ENCODE data around the gene TMEM126A.
A peak's percentile ranks its signal among the peaks of the same experiment; 100 is the strongest.

TMEM126A gene

DNA sequence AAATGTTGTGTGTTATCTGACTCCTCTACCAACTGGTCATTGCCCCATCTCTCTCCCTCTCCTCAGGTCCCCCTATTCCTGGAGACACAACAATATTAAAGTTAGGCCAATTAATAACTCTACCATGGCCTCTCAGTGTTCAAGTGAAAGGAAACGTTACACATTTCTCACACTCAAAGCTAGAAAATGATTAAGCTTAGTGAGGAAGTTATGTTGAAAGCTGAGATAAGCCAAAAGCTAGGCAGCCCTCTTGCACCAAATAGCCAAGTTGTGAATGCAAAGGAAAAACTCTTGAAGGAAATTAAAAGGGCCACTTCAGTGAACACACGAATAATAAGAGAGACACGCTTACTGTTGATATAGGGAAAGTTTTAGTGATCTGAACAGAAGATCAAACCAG lies 27.5 kb upstream of the TMEM126A start:
- TF ChIP-seq, protein P1, sequence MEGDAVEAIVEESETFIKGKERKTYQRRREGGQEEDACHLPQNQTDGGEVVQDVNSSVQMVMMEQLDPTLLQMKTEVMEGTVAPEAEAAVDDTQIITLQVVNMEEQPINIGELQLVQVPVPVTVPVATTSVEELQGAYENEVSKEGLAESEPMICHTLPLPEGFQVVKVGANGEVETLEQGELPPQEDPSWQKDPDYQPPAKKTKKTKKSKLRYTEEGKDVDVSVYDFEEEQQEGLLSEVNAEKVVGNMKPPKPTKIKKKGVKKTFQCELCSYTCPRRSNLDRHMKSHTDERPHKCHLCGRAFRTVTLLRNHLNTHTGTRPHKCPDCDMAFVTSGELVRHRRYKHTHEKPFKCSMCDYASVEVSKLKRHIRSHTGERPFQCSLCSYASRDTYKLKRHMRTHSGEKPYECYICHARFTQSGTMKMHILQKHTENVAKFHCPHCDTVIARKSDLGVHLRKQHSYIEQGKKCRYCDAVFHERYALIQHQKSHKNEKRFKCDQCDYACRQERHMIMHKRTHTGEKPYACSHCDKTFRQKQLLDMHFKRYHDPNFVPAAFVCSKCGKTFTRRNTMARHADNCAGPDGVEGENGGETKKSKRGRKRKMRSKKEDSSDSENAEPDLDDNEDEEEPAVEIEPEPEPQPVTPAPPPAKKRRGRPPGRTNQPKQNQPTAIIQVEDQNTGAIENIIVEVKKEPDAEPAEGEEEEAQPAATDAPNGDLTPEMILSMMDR (IDR thresholded peaks at IDR 0.05; ENCODE audit: insufficient read depth, missing control alignments) = no peak
- FAIRE-seq = no peak
- no peak for DNase-seq (ENCODE audit: insufficient read length, low spot score)

DNA sequence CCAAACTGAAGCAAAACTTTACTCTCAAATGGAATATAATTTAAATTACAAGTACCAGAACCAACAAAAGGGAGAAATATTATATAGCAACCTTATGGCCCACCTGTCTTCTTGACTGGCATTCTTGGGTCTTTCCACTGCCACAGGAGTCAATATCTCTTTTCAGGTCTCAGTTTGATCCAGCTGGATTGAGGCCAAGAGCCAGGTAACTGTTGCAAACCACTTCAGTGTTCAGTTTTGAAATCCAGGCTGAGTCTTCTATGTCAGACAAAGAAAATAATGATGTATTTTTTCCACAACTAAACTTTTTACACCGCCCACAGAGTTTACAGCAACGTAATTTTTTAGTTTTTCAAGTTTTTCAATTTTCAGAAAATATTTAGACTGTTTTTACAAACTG lies 21.3 kb upstream of the TMEM126A start:
- DNase-seq (ENCODE audit: insufficient read length, low spot score) (no peak), FAIRE-seq (no peak)
- TF ChIP-seq, protein P1 (IDR thresholded peaks at IDR 0.05; ENCODE audit: insufficient read depth, missing control alignments) = no peak

DNA sequence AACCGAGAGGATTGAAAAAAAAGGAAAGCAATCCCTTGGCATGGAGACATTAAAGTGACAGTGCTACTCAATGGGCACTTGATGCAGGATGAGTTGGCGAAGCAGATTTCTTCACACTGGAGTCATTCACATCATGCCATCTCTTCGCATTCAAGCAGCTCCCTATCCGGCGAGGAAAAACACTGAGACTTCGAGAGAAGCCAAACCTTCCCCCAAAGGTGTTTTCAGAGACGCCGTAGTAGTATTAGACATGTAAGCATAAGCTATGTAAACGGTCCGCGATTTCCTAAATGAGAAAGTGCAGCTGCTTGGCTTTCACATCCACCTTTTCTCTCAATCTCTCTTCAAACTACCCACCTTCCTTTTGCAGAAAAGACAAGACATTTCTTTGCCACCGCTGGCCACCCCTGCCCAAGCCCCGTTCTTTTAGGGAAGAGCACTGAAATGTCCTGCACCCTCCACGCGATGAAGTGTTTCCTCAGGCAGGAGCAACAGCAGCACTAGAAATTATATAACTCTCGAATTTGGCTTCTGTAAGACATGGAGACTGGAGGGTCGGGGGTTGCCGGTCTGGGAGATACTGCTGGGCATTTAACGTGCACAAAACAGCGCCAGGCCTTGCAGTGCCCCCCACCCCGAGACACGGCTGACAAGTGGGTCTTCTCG lies 20.3 kb upstream of the TMEM126A start, which contains the start of gene DLG2:
Gene DLG2 (minus strand): TSS at position 13 of the 666 bp plus-strand sequence.
- FAIRE-seq (no peak), DNase-seq (ENCODE audit: insufficient read length, low spot score) (no peak)
- TF ChIP-seq, protein P1 (IDR thresholded peaks at IDR 0.05; ENCODE audit: insufficient read depth, missing control alignments) = no peak

DNA sequence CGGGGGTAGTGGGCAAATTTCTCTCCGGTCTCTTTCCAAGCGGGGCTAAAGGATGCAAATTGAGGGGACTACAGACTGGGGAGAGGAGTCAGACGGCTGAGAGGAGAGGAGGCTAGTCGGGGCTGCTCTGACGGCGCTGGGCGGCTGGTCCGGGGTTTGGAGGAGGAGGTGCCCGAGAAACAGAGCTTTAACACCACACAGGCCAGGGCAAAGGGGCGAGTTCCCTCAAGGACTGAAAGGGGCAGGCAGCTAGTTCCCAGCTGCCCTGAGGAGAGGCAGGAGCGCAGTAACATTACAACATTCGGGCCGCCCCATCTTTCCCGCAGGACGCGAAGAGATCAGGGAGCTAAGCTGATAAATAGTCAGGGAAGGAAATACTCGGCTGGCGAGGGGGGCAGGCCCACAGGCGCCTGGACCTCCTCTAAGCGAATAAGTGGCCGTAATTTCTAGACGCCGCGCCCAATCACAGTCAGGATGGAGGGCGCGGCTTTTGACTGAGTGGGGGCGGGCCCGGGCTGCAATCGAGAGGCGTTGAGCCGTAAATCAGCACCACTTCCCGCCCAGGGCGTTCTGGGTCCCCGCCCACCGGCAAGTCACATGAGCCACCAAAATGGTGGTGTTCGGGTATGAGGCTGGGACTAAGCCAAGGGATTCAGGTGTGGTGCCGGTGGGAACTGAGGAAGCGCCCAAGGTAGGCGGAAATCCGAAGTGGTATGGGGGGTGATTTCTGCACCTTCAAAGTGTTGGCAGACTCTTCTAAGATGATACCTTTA lies 19.6 kb upstream of the TMEM126A start, which contains the start of gene TMEM126B:
Gene TMEM126B (plus strand): TSS at position 596 of the 773 bp plus-strand sequence. CDS start 15 bp downstream, at position 611.
- TF ChIP-seq, protein P1 (IDR thresholded peaks at IDR 0.05; ENCODE audit: insufficient read depth, missing control alignments) = no peak
- DNase-seq (ENCODE audit: insufficient read length, low spot score) (peak; percentile 19), FAIRE-seq (no peak)

DNA sequence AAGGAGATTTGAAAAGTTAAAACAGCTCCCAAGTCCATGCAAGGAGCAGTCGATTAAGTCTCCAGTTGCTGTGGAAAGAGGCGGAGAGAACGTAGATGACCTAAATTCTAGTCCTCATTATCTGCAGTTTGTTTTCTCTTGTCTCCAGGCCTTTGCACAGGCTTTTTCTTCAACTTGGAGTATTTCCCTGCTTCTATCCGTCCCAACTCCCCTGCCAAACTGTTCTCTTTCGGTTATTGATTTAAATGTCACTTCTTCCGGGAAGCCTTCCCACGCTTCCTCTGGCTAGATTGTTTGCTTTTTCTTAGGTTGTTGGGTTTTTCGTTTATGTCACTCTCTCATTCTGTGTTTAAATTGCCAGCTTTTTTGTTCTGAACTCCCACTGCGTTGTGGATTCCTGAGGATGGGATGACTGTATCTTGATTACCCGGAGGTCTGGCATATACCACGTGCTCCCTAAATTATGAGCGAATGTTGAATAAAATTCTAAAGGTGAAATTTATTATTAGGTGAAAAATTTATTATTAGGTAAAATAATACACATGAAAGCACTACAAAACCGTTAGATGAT lies 18.9 kb upstream of the TMEM126A start:
- FAIRE-seq (no peak), DNase-seq (ENCODE audit: insufficient read length, low spot score) (no peak)

DNA sequence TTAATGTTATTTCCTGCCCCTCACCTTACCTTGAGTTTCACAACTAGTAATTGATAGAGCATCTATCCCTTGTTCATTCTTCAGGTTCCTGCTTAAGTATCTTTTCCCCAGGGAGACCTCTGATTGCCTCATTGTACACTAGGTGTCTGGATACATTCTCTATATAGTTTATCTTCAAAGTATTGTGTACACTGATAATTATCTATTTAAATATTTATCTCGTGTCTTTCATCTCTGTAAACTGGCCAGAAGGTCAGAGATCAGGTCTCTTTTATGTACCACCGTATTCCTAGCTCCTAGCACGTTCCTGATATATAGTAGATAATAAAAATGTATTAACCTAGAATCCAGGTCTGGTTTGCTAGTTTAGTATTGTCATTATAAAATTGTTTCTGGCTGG lies 13.0 kb upstream of the TMEM126A start:
- TF ChIP-seq, protein P1 (IDR thresholded peaks at IDR 0.05; ENCODE audit: insufficient read depth, missing control alignments) = no peak
- FAIRE-seq (no peak), DNase-seq (ENCODE audit: insufficient read length, low spot score) (no peak)

More for the DNA sequence above, 18.9 kb upstream of the TMEM126A start:
- TF ChIP-seq, protein P1 (IDR thresholded peaks at IDR 0.05; ENCODE audit: insufficient read depth, missing control alignments) = no peak
